GM18526 (cell line): ENCODE measurements around the gene IL33.

ENCODE experiments used
- POLR2A ChIP-seq: IDR thresholded peaks from 3 replicates; pipeline ENCODE4 v1.6.1; 2011; ENCODE audit not compliant: insufficient read length; ENCODE audit errors: extremely low read depth

Gene IL33

GRCh38 chr9:6209966-6210365 is 5.6 kb upstream of the IL33 start:
- no peak for TF ChIP-seq POLR2A

- no peak for TF ChIP-seq POLR2A
Observed at GRCh38 chr9:6212722-6213375, 2.8 kb upstream of the IL33 start.

- TF ChIP-seq POLR2A = no peak
Observed at GRCh38 chr9:6214434-6214833, 1.2 kb upstream of the IL33 start.

- no peak for TF ChIP-seq POLR2A
Observed at GRCh38 chr9:6214903-6215302, 704 bp upstream of the IL33 start.

- TF ChIP-seq POLR2A = no peak
Observed at GRCh38 chr9:6216002-6216401, 395 bp downstream of the IL33 start.

- TF ChIP-seq POLR2A = no peak
Observed at GRCh38 chr9:6216951-6217350, 1.3 kb downstream of the IL33 start.

- TF ChIP-seq POLR2A = no peak
Observed at GRCh38 chr9:6218099-6218502, 2.5 kb downstream of the IL33 start.

- no peak for TF ChIP-seq POLR2A
Observed at GRCh38 chr9:6219040-6219439, 3.4 kb downstream of the IL33 start.

GRCh38 chr9:6219981-6220380 is 4.4 kb downstream of the IL33 start:
- no peak for TF ChIP-seq POLR2A

GRCh38 chr9:6224393-6225154 is 9.0 kb downstream of the IL33 start:
- no peak for TF ChIP-seq POLR2A

GRCh38 chr9:6226696-6227095 is 11.1 kb downstream of the IL33 start:
- TF ChIP-seq POLR2A = no peak

- no peak for TF ChIP-seq POLR2A
Observed at GRCh38 chr9:6229186-6229585, 13.6 kb downstream of the IL33 start.

GRCh38 chr9:6229619-6230018 is 14.0 kb downstream of the IL33 start:
- TF ChIP-seq POLR2A = no peak

GRCh38 chr9:6230037-6230780 is 14.6 kb downstream of the IL33 start:
- no peak for TF ChIP-seq POLR2A

- no peak for TF ChIP-seq POLR2A
Observed at GRCh38 chr9:6232336-6232945, 16.8 kb downstream of the IL33 start.

GRCh38 chr9:6234014-6234413 is 18.4 kb downstream of the IL33 start:
- TF ChIP-seq POLR2A = no peak

GRCh38 chr9:6237267-6237666 is 21.7 kb downstream of the IL33 start:
- no peak for TF ChIP-seq POLR2A
